Fibroblast of skin of abdomen (primary cell): ENCODE measurements around the gene LRBA.

Source experiments
- DNase-seq: peaks from one replicate; pipeline ENCODE4 v3.0.0-alpha.2; 2013

LRBA gene

GRCh38 chr4:150234246-150234645 lies 780.8 kb downstream of the LRBA start:
- no peak for DNase-seq

- no peak for DNase-seq
These were observed 783.1 kb downstream of the LRBA start for GRCh38 chr4:150232029-150232428.

- DNase-seq = no peak
These were observed 783.8 kb downstream of the LRBA start for GRCh38 chr4:150231107-150231770.

GRCh38 chr4:150230561-150230960 lies 784.5 kb downstream of the LRBA start:
- no peak for DNase-seq

- DNase-seq = peak; percentile 93
These were observed 785.6 kb downstream of the LRBA start for GRCh38 chr4:150229520-150229919.

GRCh38 chr4:150224896-150225591 lies 790.0 kb downstream of the LRBA start:
- peak; percentile 95 for DNase-seq

GRCh38 chr4:150219841-150220240 lies 795.2 kb downstream of the LRBA start:
- no peak for DNase-seq

- no peak for DNase-seq
These were observed 796.6 kb downstream of the LRBA start for GRCh38 chr4:150218447-150218846.

GRCh38 chr4:150217808-150218207 lies 797.3 kb downstream of the LRBA start:
- no peak for DNase-seq

- DNase-seq = peak; percentile 76
These were observed 797.9 kb downstream of the LRBA start for GRCh38 chr4:150217192-150217591.

GRCh38 chr4:150216726-150217125 lies 798.4 kb downstream of the LRBA start:
- DNase-seq = no peak

- DNase-seq = no peak
These were observed 799.5 kb downstream of the LRBA start for GRCh38 chr4:150215601-150216000.
